SK-N-SH (cell line): ENCODE data around the gene POC1B. TPM values are rescaled to one million over a fixed set of nuclear protein-coding genes. Genes with fewer than 3 reads are reported as not detected.

ENCODE experiments used
- CTCF ChIA-PET: fragments of 300-600, 350-600 bp; formaldehyde crosslinking; extraction: SDS; loops from one replicate; lab custom pipeline; 2021; lab: Yijun Ruan, JAX
- POLR2A ChIA-PET: fragments of 350-600 bp; sonication (Branson Sonifier 250); formaldehyde crosslinking; extraction: SDS; loops from one replicate; lab custom pipeline; 2020; ENCODE audit warnings: antibody characterized with exemption, inconsistent platforms; lab: Yijun Ruan, JAX
- DNase-seq: peaks from one replicate; pipeline ENCODE4 v3.0.0; 2012
- H2AFZ ChIP-seq: fragments of 200-600 bp; sonication (generic); 2 replicates; pipeline ENCODE4 v1.8.1; 2016; ENCODE audit warnings: antibody characterized with exemption, mild to moderate bottlenecking, low read depth
- H3F3A ChIP-seq: fragments of 200-600 bp; sonication (generic); replicated peaks from 2 replicates; pipeline ENCODE3; 2016; ENCODE audit warnings: antibody characterized with exemption, mild to moderate bottlenecking; ENCODE audit not compliant: insufficient read depth
- H3K27ac ChIP-seq, 2 experiments: fragments of 200-500 bp in 1 of 2; fragments of 200-600 bp in 1 of 2; sonication (Bioruptor generic) in 1 of 2; sonication (generic), shearing (Covaris generic) in 1 of 2; 2 replicates each; pipeline versions ENCODE4 v1.5.1 to v1.6.1; 2014 to 2016; ENCODE audit warnings: low read depth in 2 of 2, inconsistent platforms in 1 of 2, low read length in 1 of 2, mild to moderate bottlenecking in 1 of 2, mixed read lengths in 1 of 2
- H3K27me3 ChIP-seq: fragments of 200-600 bp; sonication (generic), shearing (Covaris generic); 2 replicates; pipeline ENCODE4 v1.6.1; 2016; ENCODE audit warnings: mixed run types; ENCODE audit not compliant: insufficient read depth
- H3K36me3 ChIP-seq, 2 experiments: fragments of 200-500 bp in 1 of 2; fragments of 200-600 bp in 1 of 2; sonication (Bioruptor generic) in 1 of 2; sonication (generic) in 1 of 2; replicated peaks in 1 of 2; 2 replicates each; pipeline versions ENCODE3 to v1.5.1; 2014 to 2016; ENCODE audit warnings: low read length in 1 of 2, mild to moderate bottlenecking in 1 of 2; ENCODE audit not compliant: insufficient read depth in 2 of 2, control insufficient read depth in 1 of 2
- H3K4me1 ChIP-seq, 2 experiments: fragments of 200-500 bp in 1 of 2; fragments of 200-600 bp in 1 of 2; sonication (Bioruptor generic) in 1 of 2; sonication (generic), shearing (Covaris generic) in 1 of 2; 2 replicates each; pipeline versions ENCODE4 v1.5.1 to v1.6.1; 2014 to 2016; ENCODE audit warnings: low read depth in 1 of 2, low read length in 1 of 2, mixed run types in 1 of 2; ENCODE audit not compliant: insufficient read depth in 2 of 2, control insufficient read depth in 1 of 2
- H3K4me2 ChIP-seq: fragments of 200-600 bp; sonication (generic), shearing (Covaris generic); 2 replicates; pipeline ENCODE4 v1.6.1; 2017; ENCODE audit warnings: mixed run types
- H3K4me3 ChIP-seq, 2 experiments: fragments of 200-500 bp in 1 of 2; fragments of 200-600 bp in 1 of 2; sonication (Bioruptor generic) in 1 of 2; sonication (generic), shearing (Covaris generic) in 1 of 2; 2 replicates each; pipeline versions ENCODE4 v1.5.1 to v1.8.1; 2014 to 2016; ENCODE audit warnings: low read depth in 2 of 2, inconsistent platforms in 1 of 2, low read length in 1 of 2, mild to moderate bottlenecking in 1 of 2, mixed read lengths in 1 of 2, moderate library complexity in 1 of 2
- H3K79me2 ChIP-seq: fragments of 200-600 bp; sonication (generic); 2 replicates; pipeline ENCODE4 v1.8.1; 2017; ENCODE audit warnings: mild to moderate bottlenecking; ENCODE audit not compliant: insufficient read depth
- H3K9ac ChIP-seq: fragments of 200-600 bp; sonication (generic); 2 replicates; pipeline ENCODE4 v1.6.1; 2017; ENCODE audit warnings: mixed run types
- H3K9me2 ChIP-seq: fragments of 200-600 bp; sonication (generic); 2 replicates; pipeline ENCODE4 v1.6.1; 2017; ENCODE audit warnings: mixed run types
- H3K9me3 ChIP-seq: fragments of 200-600 bp; sonication (generic); 2 replicates; pipeline ENCODE4 v1.6.1; 2017; ENCODE audit warnings: mixed run types, mild to moderate bottlenecking, moderate library complexity
- H4K20me1 ChIP-seq: fragments of 200-600 bp; sonication (generic); 2 replicates; pipeline ENCODE4 v1.6.1; 2017; ENCODE audit warnings: mild to moderate bottlenecking, mixed run types; ENCODE audit not compliant: insufficient read depth
- GABPA ChIP-seq: IDR thresholded peaks from 2 replicates; pipeline ENCODE4 v1.4.0; 2012; ENCODE audit warnings: low read depth, mild to moderate bottlenecking
- MEF2A ChIP-seq: IDR thresholded peaks from 2 replicates; pipeline ENCODE4 v1.4.0; 2012; ENCODE audit warnings: low read depth, borderline replicate concordance
- NRF1 ChIP-seq: IDR thresholded peaks from 2 replicates; pipeline ENCODE4 v1.6.1; 2012; ENCODE audit warnings: low read depth, mild to moderate bottlenecking, low read length
- POLR2AphosphoS5 ChIP-seq: IDR thresholded peaks from 2 replicates; pipeline ENCODE4 v1.6.1; 2012; ENCODE audit warnings: low read depth, low read length
- REST ChIP-seq: IDR thresholded peaks from 2 replicates; pipeline ENCODE4 v1.6.1; 2012; ENCODE audit warnings: mild to moderate bottlenecking, low read depth, low read length, moderate library complexity
- RFX5 ChIP-seq: IDR thresholded peaks from 2 replicates; pipeline ENCODE4 v1.6.1; 2012; ENCODE audit warnings: mild to moderate bottlenecking, improper control_type of control experiment, low read length
- SIN3A ChIP-seq: IDR thresholded peaks from 2 replicates; pipeline ENCODE4 v1.6.1; 2012; ENCODE audit warnings: low read depth, mild to moderate bottlenecking, low read length, moderate library complexity, borderline replicate concordance
- TCF12 ChIP-seq: IDR thresholded peaks from 2 replicates; pipeline ENCODE4 v1.4.0; 2012
- TEAD4 ChIP-seq: IDR thresholded peaks from 2 replicates; pipeline ENCODE4 v1.4.0; 2012; ENCODE audit warnings: mild to moderate bottlenecking, borderline replicate concordance; ENCODE audit not compliant: insufficient read depth
- USF2 ChIP-seq: fragments of 150-350 bp; IDR thresholded peaks from 2 replicates; pipeline ENCODE4 v1.6.1; 2017; ENCODE audit warnings: antibody characterized with exemption, low read length, low read depth, borderline replicate concordance
- WGBS: methylation state at CpG from one replicate; pipeline ENCODE4 v1.1.6; 2017; ENCODE audit warnings: low lambda C conversion rate; 5-methylcytosine and 5-hydroxymethylcytosine counted together
- polyA plus RNA-seq, 3 experiments: library from polyadenylated mRNA; depleted of rRNA; stranded (reverse); fragments of >200 nt; gene quantifications; 2 replicates each; pipeline ENCODE4 v1.2.3, GENCODE V29; 2012
- TF ChIP-seq, protein P1 (sequence below): IDR thresholded peaks from 2 replicates; pipeline ENCODE4 v1.4.0; 2012; ENCODE audit warnings: low read depth, borderline replicate concordance

Gene POC1B
- polyA plus RNA-seq, 1 of the 3 experiments (the other 2 are of a cell fraction), result 4.0 TPM

- 86% methylated on average over 4 of the region's 4 CpGs for WGBS
- no peak for TF ChIP-seq NRF1
- TF ChIP-seq, all 33 proteins: peak for 0
- CTCF ChIA-PET, result no interaction called here
These were observed 120.1 kb downstream of the POC1B start for GRCh38 chr12:89405626-89406345.

GRCh38 chr12:89401433-89402058 is 124.3 kb downstream of the POC1B start:
- Histone ChIP-seq H3K4me2 (no peak overlapping the region), H4K20me1 (no peaks in the 10 kb centered on the region), H3K4me3 (no peak overlapping the region), H2AFZ (no peak overlapping the region), H3K36me3 (no peaks in the 10 kb centered on the region), H3K27ac (no peak overlapping the region), H3K9me2 (no peaks in the 10 kb centered on the region), H3K27me3 (no peaks in the 10 kb centered on the region), H3F3A (no peaks in the 10 kb centered on the region), H3K9ac (no peak overlapping the region), H3K4me1 (no peaks in the 10 kb centered on the region), H3K9me3 (no peaks in the 10 kb centered on the region), H3K79me2 (no peaks in the 10 kb centered on the region)
- ChIA-PET POLR2A (no interaction called here), CTCF (no interaction called here)
- no peak for DNase-seq
- TF ChIP-seq TCF12, result no peak
- TF ChIP-seq GABPA, result no peak
- no peak for TF ChIP-seq RFX5
- TF ChIP-seq REST, result no peak
- no peak for TF ChIP-seq USF2
- TF ChIP-seq, protein P1, sequence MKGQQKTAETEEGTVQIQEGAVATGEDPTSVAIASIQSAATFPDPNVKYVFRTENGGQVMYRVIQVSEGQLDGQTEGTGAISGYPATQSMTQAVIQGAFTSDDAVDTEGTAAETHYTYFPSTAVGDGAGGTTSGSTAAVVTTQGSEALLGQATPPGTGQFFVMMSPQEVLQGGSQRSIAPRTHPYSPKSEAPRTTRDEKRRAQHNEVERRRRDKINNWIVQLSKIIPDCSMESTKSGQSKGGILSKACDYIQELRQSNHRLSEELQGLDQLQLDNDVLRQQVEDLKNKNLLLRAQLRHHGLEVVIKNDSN, result no peak
- TF ChIP-seq MEF2A, result no peak
- TF ChIP-seq TEAD4, result no peak
- TF ChIP-seq SIN3A, result no peak
- TF ChIP-seq POLR2AphosphoS5, result no peak
- 75% methylated on average over 3 of the region's 3 CpGs for WGBS

More at GRCh38 chr12:89405626-89406345, 120.1 kb downstream of the POC1B start:
- no peak for DNase-seq
- Histone ChIP-seq H3K27me3 (no peaks in the 10 kb centered on the region), H3K4me1 (no peaks in the 10 kb centered on the region), H3K9me2 (no peaks in the 10 kb centered on the region), H3K79me2 (no peaks in the 10 kb centered on the region), H4K20me1 (no peaks in the 10 kb centered on the region), H3K36me3 (no peaks in the 10 kb centered on the region), H2AFZ (no peak overlapping the region), H3K27ac (no peak overlapping the region), H3K4me3 (no peak overlapping the region), H3K9me3 (no peaks in the 10 kb centered on the region), H3K9ac (no peak overlapping the region), H3K4me2 (no peak overlapping the region), H3F3A (no peaks in the 10 kb centered on the region)
- POLR2A ChIA-PET, result no interaction called here
